Stimulated activated naive CD4-positive, alpha-beta T cell treated with Interleukin-2 at 50 U/mL for 16 hours (primary cell): Measurements from ENCODE around the gene POTEM.
"Not testable (repeated sequence)": the region's sequence is repeated elsewhere in the genome, so short reads cannot be mapped to it uniquely, and the experiment has no call there.

Experiments
- DNase-seq: peaks from one replicate; lab custom pipeline; 2025; lab: John Stamatoyannopoulos, UW

POTEM gene

DNA sequence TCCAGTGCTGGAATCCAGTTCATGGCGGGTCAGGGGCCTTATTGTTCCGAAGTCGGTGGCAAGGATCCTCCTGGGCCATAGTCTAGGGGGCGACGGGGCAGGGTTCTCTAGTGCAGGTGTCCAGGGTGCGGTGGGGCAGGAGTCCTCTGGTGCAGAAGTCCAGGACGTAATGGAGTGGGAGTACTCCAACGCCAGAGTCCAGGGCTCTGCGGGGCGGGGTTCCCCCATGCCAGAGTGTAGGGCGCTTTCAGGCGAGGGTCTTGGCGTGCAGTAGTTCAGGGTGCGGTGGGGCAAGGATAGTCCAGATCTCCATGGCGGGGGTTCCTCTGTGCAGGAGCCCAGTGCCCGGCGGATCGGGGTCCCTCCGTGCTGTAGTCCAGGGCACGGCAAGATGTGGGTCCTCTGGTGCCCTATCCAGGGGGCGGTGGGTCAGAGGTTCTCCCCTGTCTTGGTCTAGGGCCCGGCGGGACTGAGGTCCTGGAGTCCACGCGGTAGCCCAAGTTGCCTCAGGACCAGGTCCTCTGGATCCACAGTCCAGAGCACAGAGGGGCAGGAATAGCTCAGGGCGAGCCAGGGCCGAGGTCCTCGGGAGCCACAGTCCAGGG lies 70.9 kb downstream of the POTEM start:
- not testable (repeated sequence) for DNase-seq

DNA sequence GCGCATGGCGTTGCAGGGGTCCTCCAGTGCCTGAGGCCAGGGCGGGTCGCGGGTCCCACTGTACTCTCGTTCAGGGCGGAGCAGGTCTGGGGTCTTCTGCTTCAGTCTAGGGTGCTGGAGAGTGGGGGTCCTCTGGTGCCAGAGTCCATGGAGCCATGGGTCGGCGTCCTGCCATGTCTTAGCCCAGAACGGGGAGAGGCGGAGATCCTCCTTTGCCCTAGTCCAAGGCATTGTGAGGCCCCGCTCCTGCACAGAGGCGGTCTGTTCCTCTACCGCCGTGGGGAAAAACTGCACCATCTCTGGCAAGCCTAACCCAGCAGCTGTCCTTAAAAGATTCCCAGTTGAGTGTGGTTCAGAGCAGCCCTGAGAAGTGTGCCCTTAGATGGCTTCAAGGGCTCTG lies 71.6 kb downstream of the POTEM start:
- not testable (repeated sequence) for DNase-seq

DNA sequence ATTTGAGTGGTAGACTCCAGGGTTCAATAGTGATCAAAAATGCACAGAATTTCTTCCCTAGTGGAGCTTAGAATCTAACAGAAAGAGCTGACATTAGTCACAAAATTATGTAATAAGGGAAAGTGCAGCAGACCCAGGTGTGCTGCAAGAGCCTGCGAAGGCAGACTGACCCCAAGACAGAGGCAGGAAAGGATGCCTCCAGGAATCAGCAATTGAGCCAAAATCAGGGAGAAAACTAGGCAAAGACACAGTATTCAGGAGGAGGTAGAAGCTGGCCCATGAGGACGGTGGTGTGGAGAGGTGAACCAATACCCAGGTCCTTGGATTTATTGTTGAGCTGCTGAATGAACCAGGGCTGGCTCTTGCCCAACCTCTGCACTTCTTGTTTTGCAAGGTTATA lies 76.2 kb downstream of the POTEM start:
- not testable (repeated sequence) for DNase-seq
